ENCODE data around the gene HLA-DQA1.
"Not testable (repeated sequence)": the region's sequence is repeated elsewhere in the genome, so short reads cannot be mapped to it uniquely, and the experiment has no call there.

HLA-DQA1 gene

DNA sequence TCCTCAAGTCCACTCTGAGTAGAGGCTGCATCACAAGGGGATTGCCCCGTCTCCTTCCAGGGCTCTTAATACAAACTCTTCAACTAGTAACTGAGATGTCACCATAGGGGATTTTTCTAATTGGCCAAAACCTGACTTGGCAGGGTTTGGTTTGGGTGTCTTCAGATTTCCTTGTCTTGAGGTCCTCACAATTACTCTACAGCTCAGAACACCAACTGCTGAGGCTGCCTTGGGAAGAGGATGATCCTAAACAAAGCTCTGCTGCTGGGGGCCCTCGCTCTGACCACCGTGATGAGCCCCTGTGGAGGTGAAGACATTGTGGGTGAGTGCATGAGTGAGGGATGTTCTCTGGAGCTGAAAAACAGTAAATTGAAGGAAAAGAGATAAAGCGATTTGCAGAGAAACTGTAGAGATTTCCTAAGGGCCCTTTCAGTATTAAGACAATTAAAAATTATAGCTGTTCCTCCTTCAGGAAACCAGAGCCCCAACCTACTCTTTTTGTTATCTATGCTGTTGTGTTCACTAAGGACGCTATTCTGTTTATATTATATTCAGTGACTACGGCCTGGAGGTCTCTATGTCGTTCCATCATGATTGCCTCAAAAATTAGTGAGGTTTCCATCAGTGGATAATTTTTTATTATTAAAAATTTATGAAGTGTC is at the start of gene HLA-DQA1:
TSS of gene HLA-DQA1 (plus strand) at position 188 of the 662 bp plus-strand sequence. CDS start at position 241, 53 bp downstream.
- H3K27me3 Mint-ChIP-seq: no peaks in the 10 kb centered on the region
- peak within 1 kb of the TSS; percentile 99 for H3K27ac Mint-ChIP-seq
- DNase-seq (ENCODE audit: low spot score in 2 of 2) (peak; percentile 75 to 87), ATAC-seq (ENCODE audit: low read depth) (peak; percentile 74)
- peaks cover 53% of the 10 kb centered on the region for H3K36me3 Mint-ChIP-seq
- H3K9me3 Mint-ChIP-seq: no peaks in the 10 kb centered on the region
- peak within 1 kb of the TSS; percentile 92 for H3K4me3 Mint-ChIP-seq
- H3K4me1 Mint-ChIP-seq: peaks cover 70% of the 10 kb centered on the region

DNA sequence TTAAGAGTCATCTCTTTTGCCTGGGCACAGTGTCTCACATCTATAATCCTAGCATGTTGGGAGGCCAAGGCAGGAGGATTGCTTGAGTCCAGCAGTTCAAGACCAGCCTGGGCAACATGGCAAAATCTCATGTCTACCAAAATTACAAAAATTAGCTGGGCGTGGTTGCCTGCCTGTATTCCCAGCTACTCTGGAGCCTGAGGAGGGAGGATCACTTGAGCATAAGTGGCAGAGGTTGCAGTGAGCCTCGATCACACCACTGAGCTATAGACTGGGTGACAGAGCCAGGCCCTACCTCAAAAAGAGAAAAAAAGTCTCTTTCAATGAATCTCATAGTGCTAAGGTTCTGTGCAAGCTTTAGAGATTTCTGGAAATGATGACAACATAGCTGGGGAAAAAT is 49.0 kb upstream of the HLA-DQA1 start:
- no peaks in the 10 kb centered on the region for H3K9me3 Mint-ChIP-seq
- DNase-seq (ENCODE audit: low spot score in 2 of 2): no peak
- peaks cover 43% of the 10 kb centered on the region for H3K36me3 Mint-ChIP-seq
- ATAC-seq (ENCODE audit: low read depth): no peak
- H3K27ac Mint-ChIP-seq: peak overlapping the region; percentile 99
- H3K27me3 Mint-ChIP-seq: no peaks in the 10 kb centered on the region
- H3K4me1 Mint-ChIP-seq: peaks cover 42% of the 10 kb centered on the region
- peak overlapping the region; percentile 91 for H3K4me3 Mint-ChIP-seq

DNA sequence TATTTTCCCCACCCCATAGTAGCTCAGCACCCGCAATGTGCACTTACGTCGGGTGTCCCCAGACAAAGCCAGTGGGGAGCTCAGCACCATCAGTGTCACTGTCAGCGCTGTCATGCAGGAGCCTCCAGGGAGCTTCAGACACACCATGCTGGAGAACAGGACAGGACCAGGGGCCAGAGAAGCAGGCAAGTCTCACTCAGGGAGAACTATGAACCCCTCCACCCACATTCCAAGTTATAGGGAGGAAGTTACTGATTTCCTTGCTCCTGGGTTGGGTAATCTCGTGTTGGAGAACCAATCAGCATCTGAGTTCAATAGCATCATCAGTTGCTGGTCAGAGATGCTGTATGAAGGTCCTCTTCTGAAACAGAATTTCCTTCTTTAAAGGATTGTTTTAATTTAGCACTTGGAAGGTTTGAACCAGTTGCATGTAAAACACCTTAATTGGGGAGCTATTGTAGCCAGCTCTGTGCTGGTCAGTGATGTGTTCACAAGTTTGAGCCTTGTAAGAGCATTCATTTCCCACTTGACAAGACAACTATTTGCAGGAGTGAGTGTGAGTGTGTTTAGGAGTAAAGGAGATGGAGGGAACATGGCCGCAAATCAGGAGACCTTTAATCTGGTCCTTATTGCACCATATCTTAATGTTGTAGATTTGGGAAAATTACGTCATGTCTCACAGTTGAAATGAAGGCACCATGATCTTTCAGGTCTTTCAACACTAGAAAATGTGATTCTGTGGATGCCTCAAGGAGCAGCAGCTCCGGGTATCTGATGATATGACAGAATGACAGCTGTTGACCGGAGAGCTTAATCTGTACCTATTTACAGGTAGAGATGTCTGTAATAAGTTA is 47.4 kb upstream of the HLA-DQA1 start, which contains the start of gene HLA-DRB1:
TSS of gene HLA-DRB1 (minus strand) at position 253 of the 854 bp plus-strand sequence. CDS start at position 147, 106 bp downstream.
- DNase-seq (ENCODE audit: low spot score in 2 of 2): peak; percentile 66 to 73
- H3K36me3 Mint-ChIP-seq: peaks cover 30% of the 10 kb centered on the region
- peak within 1 kb of the TSS; percentile 99 for H3K27ac Mint-ChIP-seq
- no peaks in the 10 kb centered on the region for H3K27me3 Mint-ChIP-seq
- peak within 1 kb of the TSS; percentile 91 for H3K4me3 Mint-ChIP-seq
- H3K9me3 Mint-ChIP-seq: no peaks in the 10 kb centered on the region
- peaks cover 30% of the 10 kb centered on the region for H3K4me1 Mint-ChIP-seq
- peak; percentile 86 for ATAC-seq (ENCODE audit: low read depth)

DNA sequence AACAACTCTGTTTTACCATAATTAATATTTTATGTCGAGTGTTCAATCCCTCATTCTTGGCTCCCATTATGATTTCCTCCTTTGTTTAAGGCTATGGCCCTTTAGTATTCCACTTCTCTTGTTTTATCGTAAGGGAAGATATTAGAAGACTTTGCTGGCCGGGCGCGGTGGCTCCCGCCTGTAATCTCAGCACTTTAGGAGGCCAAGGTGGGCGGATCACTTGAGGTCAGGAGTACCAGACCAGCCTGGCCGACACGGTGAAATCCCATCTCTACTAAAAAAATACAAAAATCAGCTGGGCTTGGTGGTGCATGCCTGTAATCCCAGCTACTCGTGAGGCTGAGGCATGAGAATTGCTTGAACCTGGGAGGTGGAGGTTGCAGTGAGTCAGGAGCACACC is 46.5 kb upstream of the HLA-DQA1 start:
- not testable (repeated sequence) for DNase-seq (ENCODE audit: low spot score in 2 of 2); ATAC-seq (ENCODE audit: low read depth); H3K9me3 Mint-ChIP-seq; H3K27me3 Mint-ChIP-seq
- Mint-ChIP-seq H3K27ac (peak overlapping the region; percentile 99), H3K4me3 (peak overlapping the region; percentile 19), H3K36me3 (peaks cover 23% of the 10 kb centered on the region), H3K4me1 (peaks cover 24% of the 10 kb centered on the region)

DNA sequence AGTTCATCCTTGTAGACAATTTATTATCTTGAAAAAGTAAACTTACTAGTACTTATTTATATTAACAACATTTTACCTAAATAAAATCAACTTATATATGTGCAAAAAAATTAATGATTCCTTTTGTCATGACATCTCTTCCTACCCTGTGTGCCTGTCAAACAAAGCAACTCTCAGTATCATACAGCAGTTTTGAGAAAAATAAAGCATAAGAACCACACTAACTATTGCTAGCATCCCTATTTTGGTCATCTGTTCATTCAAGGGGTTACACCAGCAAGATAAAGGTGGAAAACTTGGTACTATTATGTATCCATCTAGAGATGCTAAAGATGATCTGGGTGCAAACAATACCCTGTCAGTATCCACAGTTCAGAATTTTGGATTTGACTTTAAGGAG is 40.2 kb upstream of the HLA-DQA1 start:
- H3K27ac Mint-ChIP-seq: peak overlapping the region; percentile 51
- peaks cover 22% of the 10 kb centered on the region for H3K4me1 Mint-ChIP-seq
- ATAC-seq (ENCODE audit: low read depth) (no peak), DNase-seq (ENCODE audit: low spot score in 2 of 2) (no peak)
- peaks cover 5% of the 10 kb centered on the region for H3K9me3 Mint-ChIP-seq
- peaks cover 7% of the 10 kb centered on the region for H3K36me3 Mint-ChIP-seq
- H3K27me3 Mint-ChIP-seq: no peaks in the 10 kb centered on the region
- no peak overlapping the region for H3K4me3 Mint-ChIP-seq

DNA sequence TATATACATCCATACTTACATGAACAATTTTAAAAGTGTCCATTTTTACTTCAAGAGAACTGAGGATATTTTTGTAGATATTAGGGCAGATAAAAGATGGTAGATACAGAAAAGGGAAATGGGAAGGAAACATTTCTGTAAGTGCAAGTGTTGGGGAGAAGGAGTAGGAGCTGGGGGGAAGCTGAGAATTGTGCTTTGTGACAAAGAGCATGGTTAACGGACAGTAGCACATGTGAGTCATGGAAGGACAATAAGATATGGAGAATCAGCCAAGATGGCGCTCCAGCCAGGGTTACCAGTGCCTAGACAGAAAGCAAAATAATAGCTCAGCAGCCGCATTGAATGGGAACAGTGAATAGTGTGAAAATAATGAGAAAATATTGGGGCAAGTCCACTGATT is 34.8 kb upstream of the HLA-DQA1 start:
- ATAC-seq (ENCODE audit: low read depth) (no peak), DNase-seq (ENCODE audit: low spot score in 2 of 2) (no peak)
- peaks cover 8% of the 10 kb centered on the region for H3K9me3 Mint-ChIP-seq
- H3K27me3 Mint-ChIP-seq: no peaks in the 10 kb centered on the region
- H3K36me3 Mint-ChIP-seq: peaks cover 10% of the 10 kb centered on the region
- no peak overlapping the region for H3K27ac Mint-ChIP-seq
- H3K4me1 Mint-ChIP-seq: peaks cover 49% of the 10 kb centered on the region
- H3K4me3 Mint-ChIP-seq: peak overlapping the region; percentile 12

DNA sequence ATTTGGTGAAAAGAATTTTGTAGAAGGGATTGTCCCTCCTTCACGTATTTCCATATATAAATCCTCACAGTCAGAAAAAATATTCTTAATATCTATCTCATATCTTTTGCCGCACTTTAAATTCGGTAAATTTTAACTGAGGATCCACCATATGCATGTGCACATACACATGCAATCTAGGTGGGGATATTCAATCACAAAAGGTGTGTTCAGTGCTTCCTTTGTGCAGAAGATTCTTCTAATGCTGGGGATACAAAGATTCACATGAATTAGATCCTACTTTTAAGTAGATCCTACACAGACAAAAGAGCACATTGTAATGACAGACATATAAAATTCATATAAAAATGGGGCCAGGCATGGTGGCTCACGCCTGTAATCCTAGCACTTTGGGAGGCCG is 34.0 kb upstream of the HLA-DQA1 start:
- no peaks in the 10 kb centered on the region for H3K27me3 Mint-ChIP-seq
- peaks cover 10% of the 10 kb centered on the region for H3K36me3 Mint-ChIP-seq
- peaks cover 8% of the 10 kb centered on the region for H3K9me3 Mint-ChIP-seq
- H3K4me3 Mint-ChIP-seq: no peak overlapping the region
- no peak overlapping the region for H3K27ac Mint-ChIP-seq
- peaks cover 56% of the 10 kb centered on the region for H3K4me1 Mint-ChIP-seq
- ATAC-seq (ENCODE audit: low read depth) (no peak), DNase-seq (ENCODE audit: low spot score in 2 of 2) (no peak)

DNA sequence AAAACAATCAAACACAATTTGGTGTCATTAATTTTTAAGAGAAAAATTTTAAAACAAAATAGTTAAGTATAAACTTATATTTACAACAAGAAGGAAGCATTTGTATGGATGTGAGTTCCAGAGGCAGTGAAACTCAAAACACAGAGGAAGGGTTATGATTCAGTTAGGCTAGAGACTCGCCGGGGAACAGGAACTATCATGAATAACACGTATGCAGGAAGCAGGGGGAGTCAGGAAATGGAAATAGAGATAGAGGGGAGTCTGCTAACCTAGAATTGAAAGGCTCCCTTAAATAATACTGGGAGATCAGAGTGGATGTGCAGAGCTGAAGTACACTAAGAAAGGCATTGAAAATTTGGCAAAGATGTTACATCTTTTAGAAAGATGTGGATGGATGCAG is 33.3 kb upstream of the HLA-DQA1 start:
- Mint-ChIP-seq H3K4me1 (peaks cover 52% of the 10 kb centered on the region), H3K4me3 (peak overlapping the region; percentile 64), H3K27ac (no peak overlapping the region), H3K27me3 (no peaks in the 10 kb centered on the region), H3K9me3 (peaks cover 8% of the 10 kb centered on the region), H3K36me3 (peaks cover 8% of the 10 kb centered on the region)
- ATAC-seq (ENCODE audit: low read depth): peak; percentile 44
- DNase-seq (ENCODE audit: low spot score in 2 of 2): no peak

DNA sequence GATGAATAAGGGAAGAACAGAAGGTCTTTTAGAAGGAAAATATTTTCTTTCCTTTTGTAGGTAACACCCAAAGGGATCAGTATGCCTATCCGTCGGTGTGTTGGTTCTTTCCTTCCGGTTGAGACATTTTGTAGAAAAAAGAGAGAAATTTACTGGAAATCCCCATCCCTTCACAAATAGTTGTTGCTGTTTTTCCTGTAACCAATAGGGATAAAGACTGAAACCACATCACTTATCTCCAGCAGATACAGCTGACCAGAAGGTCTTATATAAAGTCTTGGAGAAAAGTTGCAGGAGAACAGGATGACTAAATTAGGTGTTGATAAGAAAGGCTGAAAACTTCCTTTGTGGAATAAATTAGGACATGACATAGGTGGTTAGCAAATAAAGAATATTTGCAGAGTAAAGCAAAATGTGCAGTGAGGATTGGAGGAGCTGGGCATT is 32.8 kb upstream of the HLA-DQA1 start:
- peaks cover 8% of the 10 kb centered on the region for H3K9me3 Mint-ChIP-seq
- peaks cover 50% of the 10 kb centered on the region for H3K4me1 Mint-ChIP-seq
- ATAC-seq (ENCODE audit: low read depth): peak; percentile 68
- peak overlapping the region; percentile 64 for H3K4me3 Mint-ChIP-seq
- no peak overlapping the region for H3K27ac Mint-ChIP-seq
- H3K36me3 Mint-ChIP-seq: peaks cover 8% of the 10 kb centered on the region
- no peaks in the 10 kb centered on the region for H3K27me3 Mint-ChIP-seq
- DNase-seq (ENCODE audit: low spot score in 2 of 2): peak in 1 of 2 donors; percentile 53

DNA sequence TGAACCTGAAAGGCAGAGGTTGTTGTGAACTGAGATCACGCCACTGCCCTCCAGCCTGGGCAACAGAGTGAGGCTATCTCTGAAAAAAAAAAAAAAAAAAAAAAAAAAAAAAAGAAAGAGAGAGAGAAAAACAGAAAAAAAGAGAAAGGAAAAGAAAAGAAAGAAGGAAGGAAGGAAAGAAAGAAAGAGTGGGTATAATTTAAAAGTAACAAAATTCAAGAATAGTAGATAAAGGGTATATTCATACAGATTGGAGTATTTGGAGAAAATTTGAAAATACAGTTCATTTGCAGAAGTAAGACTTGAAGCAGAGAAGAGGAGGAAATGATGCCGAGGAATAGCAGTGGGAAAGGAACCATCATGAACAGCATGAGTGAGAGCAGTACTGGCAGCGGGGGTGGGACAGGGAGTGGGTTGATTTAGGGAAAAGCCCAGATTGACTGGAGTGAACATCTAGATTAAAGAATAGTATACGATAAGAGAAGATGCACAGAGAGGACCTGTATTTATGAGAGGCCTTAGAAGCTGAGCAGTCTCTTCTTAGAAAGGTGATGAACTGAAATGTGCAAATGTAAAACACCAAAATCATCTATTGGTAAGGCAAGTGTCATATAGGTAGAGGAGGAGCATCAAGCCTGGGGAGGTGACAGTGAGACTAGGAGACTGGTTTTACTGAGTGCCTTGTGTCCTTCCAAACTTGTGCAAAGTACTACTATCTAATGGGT is 29.8 kb upstream of the HLA-DQA1 start:
- peaks cover 40% of the 10 kb centered on the region for H3K4me1 Mint-ChIP-seq
- H3K27ac Mint-ChIP-seq: no peak overlapping the region
- H3K27me3 Mint-ChIP-seq: no peaks in the 10 kb centered on the region
- H3K4me3 Mint-ChIP-seq: peak overlapping the region; percentile 55
- H3K9me3 Mint-ChIP-seq: peaks cover under 1% of the 10 kb centered on the region
- ATAC-seq (ENCODE audit: low read depth): peak; percentile 4
- H3K36me3 Mint-ChIP-seq: peaks cover 5% of the 10 kb centered on the region
- DNase-seq (ENCODE audit: low spot score in 2 of 2): no peak

DNA sequence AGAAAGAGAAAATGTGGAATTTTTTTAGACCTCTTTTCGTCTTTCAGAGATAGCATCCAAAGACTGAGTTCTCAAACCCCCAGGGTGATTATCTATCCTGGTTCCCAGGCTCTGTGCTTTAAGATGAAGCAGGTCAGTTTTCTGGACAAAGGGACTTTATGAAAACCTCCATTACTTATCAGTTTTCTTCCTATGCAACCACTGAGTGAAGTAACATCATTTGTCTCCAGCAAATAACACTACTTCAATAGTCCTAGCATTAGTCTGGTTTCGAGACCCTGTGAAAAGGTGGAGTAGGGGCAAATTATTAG is 29.3 kb upstream of the HLA-DQA1 start:
- no peaks in the 10 kb centered on the region for H3K27me3 Mint-ChIP-seq
- H3K4me3 Mint-ChIP-seq: peak overlapping the region; percentile 55
- H3K9me3 Mint-ChIP-seq: no peaks in the 10 kb centered on the region
- H3K36me3 Mint-ChIP-seq: peaks cover 5% of the 10 kb centered on the region
- ATAC-seq (ENCODE audit: low read depth): no peak
- peaks cover 35% of the 10 kb centered on the region for H3K4me1 Mint-ChIP-seq
- no peak overlapping the region for H3K27ac Mint-ChIP-seq
- DNase-seq (ENCODE audit: low spot score in 2 of 2): no peak

DNA sequence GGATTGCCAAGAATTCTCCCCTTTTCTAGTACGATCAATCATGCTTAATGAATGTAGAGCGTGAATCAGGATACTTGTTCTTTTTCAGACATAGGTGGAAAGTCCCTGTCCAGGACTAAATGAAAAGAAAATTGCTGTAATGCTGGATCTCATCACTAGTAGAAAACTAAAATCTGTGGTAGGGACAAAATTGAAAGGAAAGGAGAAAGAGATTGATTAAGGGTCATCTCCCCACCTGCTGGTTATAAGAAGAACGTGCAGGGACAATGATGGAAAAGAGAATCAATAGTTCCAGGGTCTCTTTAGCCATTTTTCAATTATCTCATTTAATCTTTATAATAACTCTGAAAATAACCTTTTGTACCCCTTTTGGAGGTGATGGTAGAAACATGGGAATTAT is 28.8 kb upstream of the HLA-DQA1 start:
- Mint-ChIP-seq H3K4me1 (peaks cover 35% of the 10 kb centered on the region), H3K27me3 (no peaks in the 10 kb centered on the region), H3K4me3 (peak overlapping the region; percentile 15), H3K9me3 (no peaks in the 10 kb centered on the region), H3K36me3 (peaks cover 5% of the 10 kb centered on the region), H3K27ac (no peak overlapping the region)
- no peak for DNase-seq (ENCODE audit: low spot score in 2 of 2)
- peak; percentile 7 for ATAC-seq (ENCODE audit: low read depth)

DNA sequence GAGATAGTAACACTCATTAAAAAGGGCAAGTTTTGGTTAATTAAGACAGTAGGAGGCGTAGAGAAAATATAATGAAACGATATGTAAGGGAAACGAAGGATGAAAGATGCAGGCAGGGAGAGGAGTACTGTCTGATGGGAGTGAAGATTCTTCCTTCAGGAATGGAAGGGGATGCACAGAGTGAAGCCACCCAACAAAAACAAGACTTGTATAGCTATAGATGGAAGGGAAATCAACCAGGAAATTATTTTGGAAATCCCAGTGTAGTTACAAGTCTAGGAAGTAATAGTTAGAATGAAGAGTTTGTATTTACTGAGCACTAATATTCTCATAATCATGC is 27.8 kb upstream of the HLA-DQA1 start:
- H3K27me3 Mint-ChIP-seq: no peaks in the 10 kb centered on the region
- H3K4me3 Mint-ChIP-seq: no peak overlapping the region
- no peaks in the 10 kb centered on the region for H3K9me3 Mint-ChIP-seq
- ATAC-seq (ENCODE audit: low read depth): no peak
- H3K36me3 Mint-ChIP-seq: peaks cover 5% of the 10 kb centered on the region
- DNase-seq (ENCODE audit: low spot score in 2 of 2): no peak
- no peak overlapping the region for H3K27ac Mint-ChIP-seq
- H3K4me1 Mint-ChIP-seq: peaks cover 30% of the 10 kb centered on the region

Measured in memory B cell (primary cell).